H9 (cell line): ENCODE data around the gene ART4. TPM values are rescaled to one million over a fixed set of nuclear protein-coding genes. Genes with fewer than 3 reads are reported as not detected.

Source experiments
- DNase-seq: peaks from one replicate; pipeline ENCODE4 v3.0.0-alpha.2; 2017
- H2AFZ ChIP-seq: one replicate; pipeline ENCODE4 v1.6.1; 2013; ENCODE audit warnings: mild to moderate bottlenecking, low read length, control low read depth, moderate library complexity
- H2AK5ac ChIP-seq: 2 replicates; pipeline ENCODE4 v1.6.1; 2013; ENCODE audit warnings: low read length, control low read depth, mixed read lengths; ENCODE audit not compliant: insufficient read length
- H2BK120ac ChIP-seq: one replicate; pipeline ENCODE4 v1.6.1; 2013; ENCODE audit warnings: low read depth, mild to moderate bottlenecking, low read length, control low read depth, inconsistent platforms; ENCODE audit not compliant: poor library complexity, severe bottlenecking
- H2BK12ac ChIP-seq: 2 replicates; pipeline ENCODE4 v1.6.1; 2013; ENCODE audit warnings: low read length, control low read depth, mixed read lengths, low read depth; ENCODE audit not compliant: insufficient read length
- H2BK15ac ChIP-seq: 2 replicates; pipeline ENCODE4 v1.6.1; 2013; ENCODE audit warnings: low read depth, low read length, control low read depth
- H2BK20ac ChIP-seq: one replicate; pipeline ENCODE4 v1.6.1; 2013; ENCODE audit warnings: low read depth, mild to moderate bottlenecking, low read length, control low read depth, inconsistent platforms; ENCODE audit not compliant: poor library complexity, severe bottlenecking
- H2BK5ac ChIP-seq: 2 replicates; pipeline ENCODE4 v1.6.1; 2013; ENCODE audit warnings: low read length, control low read depth, mixed read lengths; ENCODE audit not compliant: insufficient read length
- H3K14ac ChIP-seq: 2 replicates; pipeline ENCODE4 v1.6.1; 2013; ENCODE audit warnings: low read length, control low read depth; ENCODE audit not compliant: insufficient read depth
- H3K18ac ChIP-seq: 2 replicates; pipeline ENCODE4 v1.6.1; 2013; ENCODE audit warnings: low read depth, mild to moderate bottlenecking, mixed read lengths, low read length, control low read depth; ENCODE audit not compliant: insufficient read length
- H3K23ac ChIP-seq: 2 replicates; pipeline ENCODE4 v1.6.1; 2013; ENCODE audit warnings: low read length, control low read depth, mixed read lengths, low read depth; ENCODE audit not compliant: insufficient read length
- H3K23me2 ChIP-seq: 2 replicates; pipeline ENCODE4 v1.6.1; 2013; ENCODE audit warnings: low read depth, mild to moderate bottlenecking, mixed read lengths, low read length, control low read depth; ENCODE audit not compliant: insufficient read length, poor library complexity, severe bottlenecking
- H3K27ac ChIP-seq: 2 replicates; pipeline ENCODE4 v1.5.1; 2013; ENCODE audit warnings: low read length, control low read depth, mixed read lengths, low read depth; ENCODE audit not compliant: insufficient read length
- H3K27me3 ChIP-seq: 2 replicates; pipeline ENCODE4 v1.6.1; 2013; ENCODE audit warnings: low read length, control low read depth, inconsistent platforms; ENCODE audit not compliant: insufficient read depth
- H3K4ac ChIP-seq: 2 replicates; pipeline ENCODE4 v1.6.1; 2013; ENCODE audit warnings: low read depth, mild to moderate bottlenecking, control low read depth, inconsistent platforms, low read length, moderate library complexity
- H3K4me1 ChIP-seq: 2 replicates; pipeline ENCODE4 v1.6.1; 2013; ENCODE audit warnings: low read length, control low read depth, inconsistent platforms; ENCODE audit not compliant: insufficient read depth
- H3K4me2 ChIP-seq: 2 replicates; pipeline ENCODE4 v1.6.1; 2013; ENCODE audit warnings: low read length, control low read depth, mixed read lengths; ENCODE audit not compliant: insufficient read length, insufficient read depth
- H3K56ac ChIP-seq: 2 replicates; pipeline ENCODE4 v1.6.1; 2013; ENCODE audit warnings: low read depth, mild to moderate bottlenecking, mixed read lengths, low read length, control low read depth; ENCODE audit not compliant: insufficient read length
- H3K79me1 ChIP-seq: 2 replicates; pipeline ENCODE4 v1.6.1; 2013; ENCODE audit warnings: low read depth, mild to moderate bottlenecking, moderate library complexity, low read length, control low read depth, inconsistent platforms; ENCODE audit not compliant: insufficient read depth, poor library complexity, severe bottlenecking
- H3K79me2 ChIP-seq: 2 replicates; pipeline ENCODE4 v1.6.1; 2013; ENCODE audit warnings: low read length, control low read depth, inconsistent platforms; ENCODE audit not compliant: insufficient read depth
- H3K9ac ChIP-seq: 2 replicates; pipeline ENCODE4 v1.6.1; 2013; ENCODE audit warnings: low read length, control low read depth, mixed read lengths; ENCODE audit not compliant: insufficient read length; ENCODE audit errors: extremely low read depth
- H3K9me3 ChIP-seq: one replicate; pipeline ENCODE4 v1.6.1; 2013; ENCODE audit warnings: low read depth, low read length, inconsistent platforms; ENCODE audit not compliant: control insufficient read depth
- H3T11ph ChIP-seq: one replicate; pipeline ENCODE4 v1.6.1; 2013; ENCODE audit warnings: mild to moderate bottlenecking, low read length, control low read depth, inconsistent platforms
- H4K20me1 ChIP-seq: one replicate; pipeline ENCODE4 v1.6.1; 2013; ENCODE audit not compliant: control insufficient read depth, insufficient read length, insufficient read depth
- H4K5ac ChIP-seq: 2 replicates; pipeline ENCODE4 v1.6.1; 2013; ENCODE audit warnings: low read depth, mild to moderate bottlenecking, mixed read lengths, low read length, control low read depth; ENCODE audit not compliant: insufficient read length
- H4K8ac ChIP-seq: replicated peaks from 2 replicates; pipeline ENCODE4 v1.6.1; 2013; ENCODE audit warnings: low read length, control low read depth, mixed read lengths, low read depth; ENCODE audit not compliant: insufficient read length
- H4K91ac ChIP-seq: 2 replicates; pipeline ENCODE4 v1.6.1; 2013; ENCODE audit warnings: low read depth, mild to moderate bottlenecking, moderate library complexity, mixed read lengths, low read length, control low read depth; ENCODE audit not compliant: insufficient read length
- H3K27ac Mint-ChIP-seq, 3 experiments: 2 replicates in 2 of 3; 3 replicates in 1 of 3; pipeline ENCODE4 v1.8.0; 2020 to 2021; ENCODE audit warnings: mixed read lengths in 3 of 3, mild to moderate bottlenecking in 1 of 3, moderate library complexity in 1 of 3
- H3K27me3 Mint-ChIP-seq: 2 replicates; pipeline ENCODE4 v1.8.0; 2021; ENCODE audit warnings: low read depth, mild to moderate bottlenecking, moderate library complexity, mixed read lengths
- H3K36me3 Mint-ChIP-seq, 3 experiments: 2 replicates in 2 of 3; 3 replicates in 1 of 3; pipeline ENCODE4 v1.8.0; 2020 to 2021; ENCODE audit warnings: low read depth in 3 of 3, mixed read lengths in 3 of 3; ENCODE audit not compliant: insufficient read depth in 1 of 3
- H3K4me1 Mint-ChIP-seq, 2 experiments: 2 replicates each; pipeline ENCODE4 v1.8.0; 2020; ENCODE audit warnings: mixed read lengths in 2 of 2
- H3K4me3 Mint-ChIP-seq, 2 experiments: 2 replicates in 1 of 2; 3 replicates in 1 of 2; pipeline ENCODE4 v1.8.0; 2020 to 2021; ENCODE audit warnings: mild to moderate bottlenecking in 2 of 2, mixed read lengths in 2 of 2, moderate library complexity in 1 of 2
- H3K9me3 Mint-ChIP-seq, 2 experiments: 2 replicates in 1 of 2; 3 replicates in 1 of 2; pipeline ENCODE4 v1.8.0; 2020; ENCODE audit warnings: mild to moderate bottlenecking in 2 of 2, mixed read lengths in 2 of 2, moderate library complexity in 1 of 2
- WGBS: extraction: QIAGEN DNeasy Blood & Tissue Kit; methylation state at CpG from one replicate; pipeline ENCODE4 v1.1.7; 2013; ENCODE audit warnings: missing lambda C conversion rate, low lambda C conversion rate, mixed read lengths; ENCODE audit not compliant: insufficient read length; ENCODE audit errors: extremely low coverage; 5-methylcytosine and 5-hydroxymethylcytosine counted together
- total RNA-seq: library from RNA; stranded (reverse); gene quantifications from 2 replicates; pipeline ENCODE4 v1.2.1, GENCODE V29; 2021
- TF ChIP-seq, protein P1 (sequence below): fragments of 200-600 bp; sonication (generic); conservative IDR thresholded peaks from 3 replicates; pipeline ENCODE4 v1.8.0; 2021; ENCODE audit warnings: antibody characterized with exemption, mild to moderate bottlenecking

The ART4 gene
- total RNA-seq, 1 experiment from 2014 or later = not detected

DNA sequence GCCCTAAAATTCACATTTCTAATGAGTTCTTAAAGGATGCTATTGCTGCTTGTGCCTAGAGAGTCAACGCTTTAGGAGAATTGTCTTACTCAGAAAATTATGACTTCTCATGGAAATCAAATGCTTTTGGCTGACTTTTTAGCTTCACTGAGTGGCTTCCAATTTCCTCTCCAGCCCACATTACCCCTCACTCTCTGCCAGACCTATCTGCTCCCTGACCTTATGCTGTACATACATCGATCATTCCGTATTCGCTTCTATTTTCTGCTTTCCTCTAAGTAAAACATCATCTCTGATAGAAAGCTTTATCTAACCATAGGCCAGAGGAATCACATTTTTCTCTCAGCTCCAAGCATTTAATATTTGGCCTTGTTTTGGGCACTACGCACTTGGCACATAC is 16.8 kb downstream of the ART4 start:
- H4K91ac ChIP-seq = no peak overlapping the region
- H3K9ac ChIP-seq = no peak overlapping the region
- H3K4me1 Mint-ChIP-seq = peaks cover 3 to 8% of the 10 kb centered on the region in 2 experiments
- no peaks in the 10 kb centered on the region for H4K20me1 ChIP-seq
- no peak overlapping the region for H2BK20ac ChIP-seq
- DNase-seq = no peak
- no peak overlapping the region for H2AFZ ChIP-seq
- no peak overlapping the region for H3K23ac ChIP-seq
- no peak overlapping the region for H3K27ac ChIP-seq
- no peak overlapping the region for H3T11ph ChIP-seq
- H3K14ac ChIP-seq = no peak overlapping the region
- no peak overlapping the region for H2BK12ac ChIP-seq
- peaks cover 2% of the 10 kb centered on the region; the same call in 1 of the 2 replicates for H3K4me1 ChIP-seq
- 100% methylated on average over 3 of the region's 5 CpGs for WGBS
- H3K79me1 ChIP-seq = no peaks in the 10 kb centered on the region
- H3K9me3 Mint-ChIP-seq = no peaks in the 10 kb centered on the region
- no peak overlapping the region for H2BK120ac ChIP-seq
- no peaks in the 10 kb centered on the region for H3K27me3 Mint-ChIP-seq
- H3K18ac ChIP-seq = no peak overlapping the region
- no peak overlapping the region for H4K8ac ChIP-seq
- H3K27ac Mint-ChIP-seq = no peak overlapping the region
- H2BK5ac ChIP-seq = no peak overlapping the region
- H3K36me3 Mint-ChIP-seq = no peaks in the 10 kb centered on the region
- no peak overlapping the region for H3K4me2 ChIP-seq
- no peak overlapping the region for H3K56ac ChIP-seq
- no peaks in the 10 kb centered on the region for H3K23me2 ChIP-seq
- H3K4ac ChIP-seq = no peak overlapping the region
- H3K27me3 ChIP-seq = no peaks in the 10 kb centered on the region
- no peak overlapping the region for H3K4me3 Mint-ChIP-seq
- no peaks in the 10 kb centered on the region; the same call in 1 of the 2 replicates for H3K79me2 ChIP-seq
- H2BK15ac ChIP-seq = no peak overlapping the region
- no peak overlapping the region for H2AK5ac ChIP-seq
- H4K5ac ChIP-seq = no peak overlapping the region
- H3K9me3 ChIP-seq = no peaks in the 10 kb centered on the region
- TF ChIP-seq, protein P1, sequence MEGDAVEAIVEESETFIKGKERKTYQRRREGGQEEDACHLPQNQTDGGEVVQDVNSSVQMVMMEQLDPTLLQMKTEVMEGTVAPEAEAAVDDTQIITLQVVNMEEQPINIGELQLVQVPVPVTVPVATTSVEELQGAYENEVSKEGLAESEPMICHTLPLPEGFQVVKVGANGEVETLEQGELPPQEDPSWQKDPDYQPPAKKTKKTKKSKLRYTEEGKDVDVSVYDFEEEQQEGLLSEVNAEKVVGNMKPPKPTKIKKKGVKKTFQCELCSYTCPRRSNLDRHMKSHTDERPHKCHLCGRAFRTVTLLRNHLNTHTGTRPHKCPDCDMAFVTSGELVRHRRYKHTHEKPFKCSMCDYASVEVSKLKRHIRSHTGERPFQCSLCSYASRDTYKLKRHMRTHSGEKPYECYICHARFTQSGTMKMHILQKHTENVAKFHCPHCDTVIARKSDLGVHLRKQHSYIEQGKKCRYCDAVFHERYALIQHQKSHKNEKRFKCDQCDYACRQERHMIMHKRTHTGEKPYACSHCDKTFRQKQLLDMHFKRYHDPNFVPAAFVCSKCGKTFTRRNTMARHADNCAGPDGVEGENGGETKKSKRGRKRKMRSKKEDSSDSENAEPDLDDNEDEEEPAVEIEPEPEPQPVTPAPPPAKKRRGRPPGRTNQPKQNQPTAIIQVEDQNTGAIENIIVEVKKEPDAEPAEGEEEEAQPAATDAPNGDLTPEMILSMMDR = no peak
